Vagina (tissue), 2 donors: Measurements from ENCODE around the gene TNFRSF18.

Experiments used
- POLR2AphosphoS5 ChIP-seq, 2 donors: sonication (generic); formaldehyde crosslinking; IDR thresholded peaks; one replicate each; pipeline ENCODE4 v1.9.0; 2017; ENCODE audit warnings: antibody characterized with exemption in 2 of 2, mild to moderate bottlenecking in 2 of 2, low read depth in 1 of 2; ENCODE audit not compliant: insufficient read depth in 1 of 2
- TF ChIP-seq, protein P1 (sequence below), 3 experiments: fragments of 450-650 bp in 2 of 3; fragments of 200-600 bp in 1 of 3; sonication (generic) in 1 of 3; IDR thresholded peaks; one replicate each; pipeline ENCODE4 v1.5.1; 2017 to 2019; ENCODE audit warnings: antibody characterized with exemption in 3 of 3, mild to moderate bottlenecking in 2 of 3, moderate library complexity in 2 of 3

DNA sequence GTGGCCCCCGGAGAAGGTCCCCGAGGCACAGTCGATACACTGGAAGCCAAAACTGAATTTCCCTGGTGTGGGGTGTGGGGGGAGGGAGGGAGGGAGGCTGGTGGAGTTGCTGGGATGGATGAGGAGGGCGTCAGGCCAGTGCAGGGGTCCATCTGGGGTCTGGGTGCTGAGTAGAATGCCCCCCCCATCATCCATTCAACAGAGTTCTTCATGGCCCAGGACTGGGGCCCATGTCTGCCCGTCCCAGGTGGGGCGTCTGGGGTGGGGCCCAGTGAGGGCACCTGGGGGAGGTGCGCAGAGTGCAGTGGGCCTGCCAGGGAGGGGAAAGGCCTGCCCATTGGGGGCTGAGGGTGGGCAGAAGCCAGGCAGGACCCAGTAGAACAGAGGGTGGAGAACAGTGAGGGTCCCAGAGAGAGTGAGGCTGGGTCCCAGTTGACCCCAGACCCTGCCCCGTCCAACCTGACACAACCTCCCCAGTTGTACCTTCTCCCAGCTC, 1.9 kb downstream of the TNFRSF18 start:
- no peak for TF ChIP-seq POLR2AphosphoS5 (IDR thresholded peaks at IDR 0.05; ENCODE audit: insufficient read depth in 1 of 2, low read depth in 1 of 2)
- TF ChIP-seq, protein P1, sequence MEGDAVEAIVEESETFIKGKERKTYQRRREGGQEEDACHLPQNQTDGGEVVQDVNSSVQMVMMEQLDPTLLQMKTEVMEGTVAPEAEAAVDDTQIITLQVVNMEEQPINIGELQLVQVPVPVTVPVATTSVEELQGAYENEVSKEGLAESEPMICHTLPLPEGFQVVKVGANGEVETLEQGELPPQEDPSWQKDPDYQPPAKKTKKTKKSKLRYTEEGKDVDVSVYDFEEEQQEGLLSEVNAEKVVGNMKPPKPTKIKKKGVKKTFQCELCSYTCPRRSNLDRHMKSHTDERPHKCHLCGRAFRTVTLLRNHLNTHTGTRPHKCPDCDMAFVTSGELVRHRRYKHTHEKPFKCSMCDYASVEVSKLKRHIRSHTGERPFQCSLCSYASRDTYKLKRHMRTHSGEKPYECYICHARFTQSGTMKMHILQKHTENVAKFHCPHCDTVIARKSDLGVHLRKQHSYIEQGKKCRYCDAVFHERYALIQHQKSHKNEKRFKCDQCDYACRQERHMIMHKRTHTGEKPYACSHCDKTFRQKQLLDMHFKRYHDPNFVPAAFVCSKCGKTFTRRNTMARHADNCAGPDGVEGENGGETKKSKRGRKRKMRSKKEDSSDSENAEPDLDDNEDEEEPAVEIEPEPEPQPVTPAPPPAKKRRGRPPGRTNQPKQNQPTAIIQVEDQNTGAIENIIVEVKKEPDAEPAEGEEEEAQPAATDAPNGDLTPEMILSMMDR (IDR thresholded peaks at IDR 0.05): no peak
